ENCODE results near the gene CYB5A. TPM values are rescaled to one million over a fixed set of nuclear protein-coding genes. Genes with fewer than 3 reads are reported as not detected.

CYB5A gene
- total RNA-seq, 1 experiment from 2014 or later, result 130 TPM

- BruUV-seq (replicated peaks), result no TSS peak
- H4K20me1 ChIP-seq (ENCODE audit: low read length), result no peaks in the 10 kb centered on the region
- peak; percentile 94 for ATAC-seq
- no peak overlapping the region for H2AFZ ChIP-seq (ENCODE audit: low read length)
- intact Hi-C loops (cut with micrococcal nuclease), result no loop called here
- H3K36me3 ChIP-seq (ENCODE audit: low read depth, low read length), result no peaks in the 10 kb centered on the region
- no peak overlapping the region for H3K9ac ChIP-seq (ENCODE audit: low read length)
- H3K79me2 ChIP-seq (ENCODE audit: low read length), result no peaks in the 10 kb centered on the region
- peak; percentile 64 for DNase-seq
- H3K27me3 ChIP-seq (ENCODE audit: low read length), result no peaks in the 10 kb centered on the region
- H3K4me3 ChIP-seq (ENCODE audit: low read length), result no peak overlapping the region
- ChIA-PET CTCF (interaction anchor here (0.5 kb wide), 1 partner anchor 25 kb away, joined by 4 read pairs; no protein-coding TSS in a partner anchor), POLR2A (ENCODE audit: unreplicated experiment) (interaction anchor here (0.6 kb wide), 1 partner anchor 23 kb away, joined by 5 read pairs; no protein-coding TSS in a partner anchor)
- H3K4me1 ChIP-seq (ENCODE audit: insufficient read depth, low read length), result peaks cover 11% of the 10 kb centered on the region
- no peaks in the 10 kb centered on the region for H3F3A ChIP-seq (ENCODE audit: low read length, unreplicated experiment)
- H3K9me3 ChIP-seq (ENCODE audit: low read length), result no peaks in the 10 kb centered on the region
- no peaks in the 10 kb centered on the region for H3K9me2 ChIP-seq (replicated peaks; ENCODE audit: low read length)
- TF ChIP-seq, protein P1, sequence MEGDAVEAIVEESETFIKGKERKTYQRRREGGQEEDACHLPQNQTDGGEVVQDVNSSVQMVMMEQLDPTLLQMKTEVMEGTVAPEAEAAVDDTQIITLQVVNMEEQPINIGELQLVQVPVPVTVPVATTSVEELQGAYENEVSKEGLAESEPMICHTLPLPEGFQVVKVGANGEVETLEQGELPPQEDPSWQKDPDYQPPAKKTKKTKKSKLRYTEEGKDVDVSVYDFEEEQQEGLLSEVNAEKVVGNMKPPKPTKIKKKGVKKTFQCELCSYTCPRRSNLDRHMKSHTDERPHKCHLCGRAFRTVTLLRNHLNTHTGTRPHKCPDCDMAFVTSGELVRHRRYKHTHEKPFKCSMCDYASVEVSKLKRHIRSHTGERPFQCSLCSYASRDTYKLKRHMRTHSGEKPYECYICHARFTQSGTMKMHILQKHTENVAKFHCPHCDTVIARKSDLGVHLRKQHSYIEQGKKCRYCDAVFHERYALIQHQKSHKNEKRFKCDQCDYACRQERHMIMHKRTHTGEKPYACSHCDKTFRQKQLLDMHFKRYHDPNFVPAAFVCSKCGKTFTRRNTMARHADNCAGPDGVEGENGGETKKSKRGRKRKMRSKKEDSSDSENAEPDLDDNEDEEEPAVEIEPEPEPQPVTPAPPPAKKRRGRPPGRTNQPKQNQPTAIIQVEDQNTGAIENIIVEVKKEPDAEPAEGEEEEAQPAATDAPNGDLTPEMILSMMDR (conservative IDR thresholded peaks at IDR 0.05; ENCODE audit: low read depth, low read length), result no peak
- 0 out of 2 replicates have a peak overlapping the region, but pooled peaks have one; percentile 13 for H3K4me2 ChIP-seq (ENCODE audit: low read length)
- no peak overlapping the region for H3K27ac ChIP-seq (ENCODE audit: low read length)
These were observed 72.7 kb downstream of the CYB5A start for GRCh38 chr18:74219056-74219455.

DNA sequence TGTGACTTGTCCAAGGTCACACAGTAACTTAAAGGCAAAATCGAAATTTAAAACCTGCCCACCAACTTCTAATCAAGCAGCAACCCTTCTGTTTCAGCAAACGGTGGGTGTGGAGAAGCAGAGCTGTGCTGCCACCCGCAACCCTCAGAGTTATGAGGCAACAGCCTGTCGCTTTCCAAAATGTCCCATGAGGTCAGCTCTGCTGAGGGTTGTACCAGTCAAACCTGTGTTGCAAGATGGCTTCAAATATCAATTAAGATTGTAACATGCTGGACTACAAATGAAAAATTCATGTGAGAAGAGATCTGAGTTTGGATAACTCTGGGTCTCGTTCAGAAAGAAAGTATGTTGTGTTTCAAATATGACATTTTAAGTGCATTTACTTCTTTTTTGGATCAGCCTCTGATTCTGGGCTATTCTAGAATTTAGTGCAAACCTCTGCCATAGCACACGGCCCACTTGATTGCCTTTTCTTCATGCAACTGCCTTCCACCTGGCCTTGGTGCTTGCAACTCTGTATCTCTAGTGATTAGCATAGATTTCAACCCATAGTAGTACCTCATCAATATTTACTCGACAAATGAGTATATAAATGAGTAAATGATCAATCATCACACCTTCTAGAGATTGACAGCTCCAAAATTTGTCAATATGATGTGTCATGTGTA lies 74.2 kb downstream of the CYB5A start:
- ChIA-PET CTCF (no interaction called here), POLR2A (ENCODE audit: unreplicated experiment) (no interaction called here)
- Histone ChIP-seq H3K36me3 (ENCODE audit: low read depth, low read length) (no peaks in the 10 kb centered on the region), H3K4me2 (ENCODE audit: low read length) (no peak overlapping the region), H3K27ac (ENCODE audit: low read length) (no peak overlapping the region), H3K27me3 (ENCODE audit: low read length) (no peaks in the 10 kb centered on the region), H3K4me3 (ENCODE audit: low read length) (no peak overlapping the region), H3F3A (ENCODE audit: low read length, unreplicated experiment) (no peaks in the 10 kb centered on the region), H3K9me2 (replicated peaks; ENCODE audit: low read length) (no peaks in the 10 kb centered on the region), H2AFZ (ENCODE audit: low read length) (no peak overlapping the region), H4K20me1 (ENCODE audit: low read length) (no peaks in the 10 kb centered on the region), H3K79me2 (ENCODE audit: low read length) (no peaks in the 10 kb centered on the region), H3K4me1 (ENCODE audit: insufficient read depth, low read length) (peaks cover 11% of the 10 kb centered on the region), H3K9ac (ENCODE audit: low read length) (no peak overlapping the region), H3K9me3 (ENCODE audit: low read length) (no peaks in the 10 kb centered on the region)
- DNase-seq (no peak), ATAC-seq (no peak)
- intact Hi-C loops (cut with micrococcal nuclease), result no loop called here
- BruUV-seq (replicated peaks), result no TSS peak
- TF ChIP-seq EZH2phosphoT487 (IDR thresholded peaks at IDR 0.05; ENCODE audit: borderline replicate concordance, low read length) (no peak), EZH2 (IDR thresholded peaks at IDR 0.05; ENCODE audit: low read length, unreplicated experiment) (no peak)
- TF ChIP-seq, protein P1 (conservative IDR thresholded peaks at IDR 0.05; ENCODE audit: low read depth, low read length), result no peak

- Histone ChIP-seq H3K79me2 (ENCODE audit: low read length) (no peaks in the 10 kb centered on the region), H3K36me3 (ENCODE audit: low read depth, low read length) (no peaks in the 10 kb centered on the region), H2AFZ (ENCODE audit: low read length) (no peak overlapping the region), H3K9me3 (ENCODE audit: low read length) (no peaks in the 10 kb centered on the region), H3K4me3 (ENCODE audit: low read length) (no peak overlapping the region), H3K4me1 (ENCODE audit: insufficient read depth, low read length) (peaks cover 11% of the 10 kb centered on the region), H3K27me3 (ENCODE audit: low read length) (no peaks in the 10 kb centered on the region), H3K9me2 (replicated peaks; ENCODE audit: low read length) (no peaks in the 10 kb centered on the region), H3K9ac (ENCODE audit: low read length) (no peak overlapping the region), H3K27ac (ENCODE audit: low read length) (no peak overlapping the region), H3K4me2 (ENCODE audit: low read length) (no peak overlapping the region), H4K20me1 (ENCODE audit: low read length) (no peaks in the 10 kb centered on the region), H3F3A (ENCODE audit: low read length, unreplicated experiment) (no peaks in the 10 kb centered on the region)
- ChIA-PET POLR2A (ENCODE audit: unreplicated experiment) (no interaction called here), CTCF (no interaction called here)
- no peak for DNase-seq
- BruUV-seq (replicated peaks), result no TSS peak
- TF ChIP-seq EZH2phosphoT487 (IDR thresholded peaks at IDR 0.05; ENCODE audit: borderline replicate concordance, low read length) (no peak), EZH2 (IDR thresholded peaks at IDR 0.05; ENCODE audit: low read length, unreplicated experiment) (no peak)
- TF ChIP-seq, protein P1 (conservative IDR thresholded peaks at IDR 0.05; ENCODE audit: low read depth, low read length), result no peak
- no peak for ATAC-seq
- intact Hi-C loops (cut with micrococcal nuclease), result no loop called here
These were observed 75.1 kb downstream of the CYB5A start for GRCh38 chr18:74216661-74217110.
